Osteocyte (in vitro differentiated cells): ENCODE measurements around the gene SCAI. TPM values are rescaled to one million over a fixed set of nuclear protein-coding genes. Genes with fewer than 3 reads are reported as not detected.

Experiments used
- DNase-seq: peaks from one replicate; pipeline ENCODE4 v3.0.0; 2021; ENCODE audit warnings: mixed read lengths; ENCODE audit not compliant: unreplicated experiment; ENCODE audit errors: extremely low spot score
- H3K27ac Mint-ChIP-seq: one replicate; pipeline ENCODE4 v1.8.0; 2021; ENCODE audit warnings: mild to moderate bottlenecking, mixed read lengths; ENCODE audit not compliant: unreplicated experiment
- H3K27me3 Mint-ChIP-seq: one replicate; pipeline ENCODE4 v1.8.0; 2021; ENCODE audit warnings: mixed read lengths; ENCODE audit not compliant: unreplicated experiment
- H3K36me3 Mint-ChIP-seq: one replicate; pipeline ENCODE4 v1.8.0; 2021; ENCODE audit warnings: mixed read lengths; ENCODE audit not compliant: unreplicated experiment
- H3K4me1 Mint-ChIP-seq: one replicate; pipeline ENCODE4 v1.8.0; 2021; ENCODE audit warnings: mixed read lengths; ENCODE audit not compliant: unreplicated experiment
- H3K4me3 Mint-ChIP-seq: one replicate; pipeline ENCODE4 v1.8.0; 2021; ENCODE audit warnings: mild to moderate bottlenecking, moderate library complexity, mixed read lengths; ENCODE audit not compliant: unreplicated experiment
- H3K9me3 Mint-ChIP-seq: one replicate; pipeline ENCODE4 v1.8.0; 2021; ENCODE audit warnings: mixed read lengths; ENCODE audit not compliant: unreplicated experiment
- total RNA-seq: library from RNA; stranded (reverse); gene quantifications from 2 replicates; pipeline ENCODE4 v1.2.1, GENCODE V29; 2021
- TF ChIP-seq, protein P1 (sequence below): fragments of 200-600 bp; sonication (generic); IDR thresholded peaks from 2 replicates; pipeline ENCODE4 v1.5.0; 2021; ENCODE audit warnings: antibody characterized with exemption, mild to moderate bottlenecking, moderate library complexity

SCAI gene
- total RNA-seq, 1 donor from 2014 or later, result 8.6 TPM

DNA sequence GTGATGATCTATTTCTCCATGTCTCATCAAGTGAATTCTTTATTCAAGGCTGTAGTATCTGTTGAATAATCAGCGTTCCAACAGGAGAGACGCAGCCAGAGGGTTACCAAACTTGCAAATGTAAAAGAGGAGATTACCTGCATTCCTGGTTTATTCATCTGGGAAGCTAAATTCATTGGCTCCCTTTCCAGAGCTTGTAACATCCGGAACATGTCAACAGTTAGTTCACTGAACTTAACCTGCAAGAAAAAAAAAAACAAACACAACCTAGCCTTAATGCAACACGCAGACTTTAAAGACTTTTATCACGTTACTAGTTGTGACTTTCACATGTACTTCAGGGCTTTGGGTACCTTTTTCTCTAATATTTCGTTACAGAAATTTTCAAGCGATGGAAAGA, 140.0 kb downstream of the SCAI start:
- DNase-seq, result no peak
- Mint-ChIP-seq H3K4me1 (no peaks in the 10 kb centered on the region), H3K27me3 (no peaks in the 10 kb centered on the region), H3K36me3 (peaks cover 18% of the 10 kb centered on the region), H3K9me3 (no peaks in the 10 kb centered on the region), H3K4me3 (no peak overlapping the region), H3K27ac (no peak overlapping the region)
- TF ChIP-seq, protein P1, sequence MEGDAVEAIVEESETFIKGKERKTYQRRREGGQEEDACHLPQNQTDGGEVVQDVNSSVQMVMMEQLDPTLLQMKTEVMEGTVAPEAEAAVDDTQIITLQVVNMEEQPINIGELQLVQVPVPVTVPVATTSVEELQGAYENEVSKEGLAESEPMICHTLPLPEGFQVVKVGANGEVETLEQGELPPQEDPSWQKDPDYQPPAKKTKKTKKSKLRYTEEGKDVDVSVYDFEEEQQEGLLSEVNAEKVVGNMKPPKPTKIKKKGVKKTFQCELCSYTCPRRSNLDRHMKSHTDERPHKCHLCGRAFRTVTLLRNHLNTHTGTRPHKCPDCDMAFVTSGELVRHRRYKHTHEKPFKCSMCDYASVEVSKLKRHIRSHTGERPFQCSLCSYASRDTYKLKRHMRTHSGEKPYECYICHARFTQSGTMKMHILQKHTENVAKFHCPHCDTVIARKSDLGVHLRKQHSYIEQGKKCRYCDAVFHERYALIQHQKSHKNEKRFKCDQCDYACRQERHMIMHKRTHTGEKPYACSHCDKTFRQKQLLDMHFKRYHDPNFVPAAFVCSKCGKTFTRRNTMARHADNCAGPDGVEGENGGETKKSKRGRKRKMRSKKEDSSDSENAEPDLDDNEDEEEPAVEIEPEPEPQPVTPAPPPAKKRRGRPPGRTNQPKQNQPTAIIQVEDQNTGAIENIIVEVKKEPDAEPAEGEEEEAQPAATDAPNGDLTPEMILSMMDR, result no peak

DNA sequence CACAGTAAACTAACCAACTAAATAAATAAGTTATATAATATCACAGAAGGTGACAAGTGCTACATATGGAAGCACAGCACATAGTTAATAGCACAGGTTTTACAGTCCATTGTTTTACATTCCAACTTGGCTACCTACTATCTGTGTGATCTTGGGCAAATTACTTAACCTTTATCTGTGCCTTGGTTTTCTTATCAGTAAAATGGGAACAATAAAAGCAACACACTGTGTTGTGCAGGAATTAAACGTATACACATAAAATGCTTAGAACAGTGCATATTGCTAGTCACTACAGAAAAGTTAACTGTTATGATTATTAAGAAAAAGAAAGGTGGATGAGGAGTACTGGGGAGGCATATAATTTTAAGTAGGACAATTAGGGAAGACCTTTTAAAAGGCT, 159.6 kb downstream of the SCAI start:
- no peaks in the 10 kb centered on the region for H3K9me3 Mint-ChIP-seq

DNA sequence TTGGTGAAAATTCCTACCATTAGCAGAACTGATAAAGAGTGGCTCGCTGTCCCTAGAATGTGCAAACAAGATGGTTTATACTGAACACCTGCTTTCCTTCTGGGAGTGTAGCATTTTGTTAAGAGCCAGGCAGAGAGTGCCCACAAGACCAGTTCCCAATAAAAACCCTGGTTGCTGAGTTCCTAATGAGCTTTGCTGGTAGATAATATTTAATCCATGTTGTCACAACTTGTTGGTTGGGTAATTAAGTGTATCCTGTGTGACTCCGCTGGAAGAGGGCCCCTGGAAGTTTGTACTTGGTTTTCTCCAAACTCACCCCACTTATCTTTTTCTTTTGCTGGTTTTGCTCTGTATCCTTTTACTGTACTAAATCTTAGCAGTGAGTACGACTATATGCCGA, 162.9 kb downstream of the SCAI start:
- no peaks in the 10 kb centered on the region for H3K27me3 Mint-ChIP-seq
- no peak overlapping the region for H3K27ac Mint-ChIP-seq
- H3K9me3 Mint-ChIP-seq, result no peaks in the 10 kb centered on the region

More for the DNA sequence above, 159.6 kb downstream of the SCAI start:
- no peak for DNase-seq
- Mint-ChIP-seq H3K4me3 (no peak overlapping the region), H3K27me3 (no peaks in the 10 kb centered on the region), H3K27ac (no peak overlapping the region), H3K4me1 (no peaks in the 10 kb centered on the region), H3K36me3 (peaks cover 9% of the 10 kb centered on the region)
- TF ChIP-seq, protein P1, result no peak

DNA sequence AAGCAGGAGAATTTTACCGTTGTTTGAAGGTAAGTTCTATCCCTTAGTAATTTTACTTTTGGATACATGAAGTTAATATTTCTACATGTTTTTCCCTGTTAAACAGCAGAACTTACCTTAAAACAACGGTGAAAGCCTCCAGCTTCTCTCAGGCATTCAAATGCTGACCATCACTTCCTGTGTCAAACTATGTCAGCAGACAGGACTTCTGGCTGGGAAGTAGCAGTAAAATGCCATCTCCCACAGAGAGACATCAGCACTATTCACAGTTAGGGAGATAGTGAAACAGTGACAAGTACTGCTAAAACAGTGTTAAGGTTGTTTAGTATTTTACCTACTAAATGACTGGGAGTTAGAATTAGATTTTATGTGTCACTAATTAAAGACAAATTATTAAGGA, 168.2 kb downstream of the SCAI start:
- Mint-ChIP-seq H3K27ac (no peak overlapping the region), H3K9me3 (no peaks in the 10 kb centered on the region), H3K4me1 (no peaks in the 10 kb centered on the region), H3K4me3 (no peak overlapping the region), H3K27me3 (no peaks in the 10 kb centered on the region), H3K36me3 (peaks cover 5% of the 10 kb centered on the region)
- no peak for DNase-seq
- TF ChIP-seq, protein P1, result no peak

More for the DNA sequence above, 162.9 kb downstream of the SCAI start:
- TF ChIP-seq, protein P1, result no peak
- H3K4me1 Mint-ChIP-seq, result no peaks in the 10 kb centered on the region
- peaks cover 9% of the 10 kb centered on the region for H3K36me3 Mint-ChIP-seq
- DNase-seq, result no peak
- no peak overlapping the region for H3K4me3 Mint-ChIP-seq

DNA sequence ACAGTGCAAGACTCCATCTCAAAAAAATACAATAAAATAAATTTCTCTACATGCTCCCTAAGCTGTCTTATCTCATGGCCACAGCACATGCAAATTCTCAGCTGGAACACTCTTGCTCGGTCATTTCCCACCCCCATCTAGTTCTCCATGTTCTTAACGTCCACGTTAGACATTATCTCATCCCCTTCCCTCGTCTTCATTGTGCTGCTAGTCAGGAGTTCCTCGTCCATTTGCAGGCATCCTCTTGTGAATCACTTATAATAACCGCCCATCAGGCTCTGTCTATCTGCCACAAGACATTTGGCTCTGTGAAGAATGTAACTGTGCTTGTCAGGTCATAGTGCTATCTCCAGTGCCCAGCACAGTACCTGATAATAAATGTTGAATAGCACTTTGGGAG, 169.5 kb downstream of the SCAI start:
- no peaks in the 10 kb centered on the region for H3K4me1 Mint-ChIP-seq
- H3K9me3 Mint-ChIP-seq, result no peaks in the 10 kb centered on the region
- no peak overlapping the region for H3K4me3 Mint-ChIP-seq
- TF ChIP-seq, protein P1, result no peak
- H3K36me3 Mint-ChIP-seq, result peaks cover 6% of the 10 kb centered on the region
- no peak for DNase-seq
- H3K27me3 Mint-ChIP-seq, result no peaks in the 10 kb centered on the region
- H3K27ac Mint-ChIP-seq, result no peak overlapping the region
